CD14-positive monocyte (primary cell): Measurements from ENCODE around the gene MMP7. TPM values are rescaled to one million over a fixed set of nuclear protein-coding genes. Genes with fewer than 3 reads are reported as not detected.

Experiments used
- DNase-seq, 3 donors: peaks; one replicate each; pipeline ENCODE4 v3.0.0-alpha.2; 2011 to 2022
- H2AFZ ChIP-seq: 2 replicates; pipeline ENCODE4 v1.6.0; 2012; ENCODE audit warnings: mild to moderate bottlenecking, low read depth, low read length, inconsistent platforms; ENCODE audit not compliant: insufficient read depth, poor library complexity, severe bottlenecking
- H3K27ac ChIP-seq, 2 donors: 1 replicate in 1 of 2; 2 replicates in 1 of 2; pipeline ENCODE4 v1.5.1; 2012 to 2013; ENCODE audit warnings: low read length in 2 of 2, control low read depth in 1 of 2, inconsistent platforms in 1 of 2, low read depth in 1 of 2, mild to moderate bottlenecking in 1 of 2
- H3K27me3 ChIP-seq, 2 donors: one replicate each; pipeline versions ENCODE4 v1.6.0 to v1.6.1; 2011 to 2013; ENCODE audit warnings: low read length in 2 of 2; ENCODE audit not compliant: control insufficient read depth in 2 of 2, insufficient read depth in 2 of 2
- H3K36me3 ChIP-seq, 2 donors: replicated peaks in 1 of 2; 1 replicate in 1 of 2; 2 replicates in 1 of 2; pipeline versions ENCODE4 v1.5.1 to v1.6.1; 2012 to 2013; ENCODE audit warnings: low read length in 2 of 2, control low read depth in 1 of 2, inconsistent platforms in 1 of 2, mild to moderate bottlenecking in 1 of 2; ENCODE audit not compliant: insufficient read depth in 2 of 2, control insufficient read depth in 1 of 2
- H3K4me1 ChIP-seq, 2 donors: 1 replicate in 1 of 2; 2 replicates in 1 of 2; pipeline versions ENCODE4 v1.5.1 to v1.6.1; 2012 to 2013; ENCODE audit warnings: low read length in 2 of 2, control low read depth in 1 of 2, inconsistent platforms in 1 of 2, mild to moderate bottlenecking in 1 of 2, moderate library complexity in 1 of 2; ENCODE audit not compliant: insufficient read depth in 2 of 2, control insufficient read depth in 1 of 2
- H3K4me2 ChIP-seq: replicated peaks from 2 replicates; pipeline ENCODE3; 2012; ENCODE audit warnings: low read length, moderate library complexity, mild to moderate bottlenecking; ENCODE audit not compliant: poor library complexity, severe bottlenecking; ENCODE audit errors: extremely low read depth
- H3K4me3 ChIP-seq, 3 experiments: fragments of 200-600 bp in 1 of 3; sonication (generic) in 1 of 3; replicated peaks in 1 of 3; 1 replicate in 2 of 3; 2 replicates in 1 of 3; pipeline ENCODE4 v1.5.1; 2011 to 2013; ENCODE audit warnings: low read length in 3 of 3, mild to moderate bottlenecking in 3 of 3, control low read depth in 2 of 3, low read depth in 2 of 3, inconsistent platforms in 1 of 3, moderate library complexity in 1 of 3
- H3K79me2 ChIP-seq: 2 replicates; pipeline ENCODE4 v1.6.0; 2012; ENCODE audit warnings: mild to moderate bottlenecking, control low read depth, inconsistent platforms, low read length, moderate library complexity; ENCODE audit not compliant: insufficient read depth
- H3K9ac ChIP-seq: 2 replicates; pipeline ENCODE4 v1.6.0; 2017; ENCODE audit warnings: low read length, mild to moderate bottlenecking; ENCODE audit not compliant: insufficient read depth, poor library complexity, severe bottlenecking
- H3K9me3 ChIP-seq, 2 donors: replicated peaks in 1 of 2; 1 replicate in 1 of 2; 2 replicates in 1 of 2; pipeline versions ENCODE4 v1.5.1 to v1.6.1; 2012 to 2013; ENCODE audit warnings: low read length in 2 of 2, control low read depth in 1 of 2; ENCODE audit not compliant: control insufficient read depth in 1 of 2, insufficient read depth in 1 of 2
- H4K20me1 ChIP-seq: 2 replicates; pipeline ENCODE4 v1.6.0; 2012; ENCODE audit warnings: mild to moderate bottlenecking, low read length, control low read depth, moderate library complexity; ENCODE audit not compliant: insufficient read depth
- H3K27ac Mint-ChIP-seq, 7 donors: one replicate each; pipeline ENCODE4 v1.8.0; 2020; ENCODE audit warnings: mild to moderate bottlenecking in 7 of 7, mixed read lengths in 7 of 7, moderate library complexity in 6 of 7, inconsistent platforms in 2 of 7
- H3K27me3 Mint-ChIP-seq, 3 donors: one replicate each; pipeline ENCODE4 v1.8.0; 2021 to 2022; ENCODE audit warnings: low read depth in 3 of 3, mild to moderate bottlenecking in 3 of 3, mixed read lengths in 3 of 3, moderate library complexity in 3 of 3, inconsistent platforms in 1 of 3
- H3K36me3 Mint-ChIP-seq, 2 donors: one replicate each; pipeline ENCODE4 v1.8.0; 2020; ENCODE audit warnings: mixed read lengths in 2 of 2, inconsistent platforms in 1 of 2, mild to moderate bottlenecking in 1 of 2
- H3K4me1 Mint-ChIP-seq: one replicate; pipeline ENCODE4 v1.8.0; 2020; ENCODE audit warnings: mild to moderate bottlenecking, mixed read lengths
- H3K4me3 Mint-ChIP-seq, 2 donors: one replicate each; pipeline ENCODE4 v1.8.0; 2020; ENCODE audit warnings: mild to moderate bottlenecking in 2 of 2, mixed read lengths in 2 of 2, moderate library complexity in 1 of 2
- H3K9me3 Mint-ChIP-seq, 7 donors: one replicate each; pipeline ENCODE4 v1.8.0; 2020 to 2022; ENCODE audit warnings: mixed read lengths in 7 of 7, mild to moderate bottlenecking in 6 of 7, moderate library complexity in 6 of 7, inconsistent platforms in 2 of 7
- WGBS: methylation state at CpG from one replicate; pipeline ENCODE4 v1.1.5; 2013; ENCODE audit warnings: missing lambda C conversion rate; ENCODE audit not compliant: insufficient coverage; 5-methylcytosine and 5-hydroxymethylcytosine counted together
- intact Hi-C, 2 donors: fragments of 100-400 bp; cut with micrococcal nuclease; formaldehyde crosslinking; loops; one replicate each; pipeline versions ENCODE4 v1.15.0 to v1.15.1; 2023
- polyA plus RNA-seq, 3 donors: library from polyadenylated mRNA; depleted of rRNA in 1 of 3; unstranded in 2 of 3; stranded (reverse) in 1 of 3; fragments of 300-500 nt in 2 of 3; fragments of >200 nt in 1 of 3; fragmentation: Illumina TruSeq in 2 of 3; gene quantifications; 1 replicate in 2 of 3; 2 replicates in 1 of 3; pipeline ENCODE4 v1.2.3, GENCODE V29; 2012 to 2021
- TF ChIP-seq, protein P1 (sequence below): fragments of 200-600 bp; IDR thresholded peaks from one replicate; pipeline ENCODE4 v1.8.0; 2022; ENCODE audit warnings: antibody characterized with exemption, mild to moderate bottlenecking

The MMP7 gene
- polyA plus RNA-seq, 3 donors, result not detected

GRCh38 chr11:102552020-102552419, 21.5 kb upstream of the MMP7 start:
- no peak overlapping the region for H2AFZ ChIP-seq
- H3K4me2 ChIP-seq, result no peak overlapping the region
- no peaks in the 10 kb centered on the region for H3K36me3 ChIP-seq
- 81% methylated on average over 2 of the region's 2 CpGs for WGBS
- H3K27ac ChIP-seq, result no peak overlapping the region
- Mint-ChIP-seq H3K36me3 (no peaks in the 10 kb centered on the region), H3K9me3 (no peaks in the 10 kb centered on the region), H3K4me1 (peaks cover 4% of the 10 kb centered on the region), H3K27ac (no peak overlapping the region), H3K4me3 (no peak overlapping the region), H3K27me3 (peaks cover 0 to 2% (median 0%) of the 10 kb centered on the region in 3 donors)
- no peaks in the 10 kb centered on the region for H3K9me3 ChIP-seq
- no peaks in the 10 kb centered on the region for H3K27me3 ChIP-seq
- no peak overlapping the region for H3K4me3 ChIP-seq
- DNase-seq, result no peak
- peaks cover 0 to 8% of the 10 kb centered on the region in 2 donors for H3K4me1 ChIP-seq
- TF ChIP-seq, protein P1, sequence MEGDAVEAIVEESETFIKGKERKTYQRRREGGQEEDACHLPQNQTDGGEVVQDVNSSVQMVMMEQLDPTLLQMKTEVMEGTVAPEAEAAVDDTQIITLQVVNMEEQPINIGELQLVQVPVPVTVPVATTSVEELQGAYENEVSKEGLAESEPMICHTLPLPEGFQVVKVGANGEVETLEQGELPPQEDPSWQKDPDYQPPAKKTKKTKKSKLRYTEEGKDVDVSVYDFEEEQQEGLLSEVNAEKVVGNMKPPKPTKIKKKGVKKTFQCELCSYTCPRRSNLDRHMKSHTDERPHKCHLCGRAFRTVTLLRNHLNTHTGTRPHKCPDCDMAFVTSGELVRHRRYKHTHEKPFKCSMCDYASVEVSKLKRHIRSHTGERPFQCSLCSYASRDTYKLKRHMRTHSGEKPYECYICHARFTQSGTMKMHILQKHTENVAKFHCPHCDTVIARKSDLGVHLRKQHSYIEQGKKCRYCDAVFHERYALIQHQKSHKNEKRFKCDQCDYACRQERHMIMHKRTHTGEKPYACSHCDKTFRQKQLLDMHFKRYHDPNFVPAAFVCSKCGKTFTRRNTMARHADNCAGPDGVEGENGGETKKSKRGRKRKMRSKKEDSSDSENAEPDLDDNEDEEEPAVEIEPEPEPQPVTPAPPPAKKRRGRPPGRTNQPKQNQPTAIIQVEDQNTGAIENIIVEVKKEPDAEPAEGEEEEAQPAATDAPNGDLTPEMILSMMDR, result no peak
- intact Hi-C loops, result no loop called here
- no peaks in the 10 kb centered on the region for H3K79me2 ChIP-seq
- H3K9ac ChIP-seq, result no peak overlapping the region
- H4K20me1 ChIP-seq, result no peaks in the 10 kb centered on the region

DNA sequence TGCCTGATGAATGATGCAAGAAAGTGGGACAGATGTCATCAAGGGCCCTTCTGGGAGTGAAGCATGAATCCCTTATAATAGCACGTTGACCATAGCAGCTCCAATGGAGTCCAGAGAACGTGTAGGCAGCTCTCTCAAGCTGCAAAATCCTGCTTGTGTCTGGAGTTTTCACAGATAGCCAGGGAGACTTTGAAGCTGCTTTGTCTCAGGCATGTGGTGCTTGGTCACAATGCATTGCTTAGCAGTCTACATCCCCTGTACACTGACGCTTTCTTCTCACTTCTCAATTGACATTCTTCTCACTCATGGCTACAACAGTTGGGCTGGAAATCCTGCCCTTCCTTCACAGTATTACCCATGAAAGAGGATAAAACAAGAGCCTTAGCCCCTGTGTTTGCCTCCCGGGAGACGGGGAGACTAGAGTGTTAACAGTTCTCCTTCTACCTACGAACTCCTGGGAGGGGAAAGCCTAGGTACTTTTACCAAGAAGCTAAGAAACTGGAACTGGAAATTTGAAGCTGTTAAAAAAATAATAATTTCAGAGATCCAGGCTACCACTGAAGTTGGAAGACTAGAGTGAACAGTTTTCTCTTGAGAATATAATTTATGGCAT, 20.7 kb upstream of the MMP7 start:
- Histone ChIP-seq H3K9me3 (no peaks in the 10 kb centered on the region), H4K20me1 (no peaks in the 10 kb centered on the region), H3K4me3 (no peak overlapping the region), H2AFZ (no peak overlapping the region), H3K36me3 (no peaks in the 10 kb centered on the region), H3K9ac (no peak overlapping the region), H3K4me2 (no peak overlapping the region), H3K79me2 (no peaks in the 10 kb centered on the region), H3K27me3 (no peaks in the 10 kb centered on the region), H3K4me1 (peaks cover 0 to 11% of the 10 kb centered on the region in 2 donors), H3K27ac (no peak overlapping the region)
- 77% methylated on average over 3 of the region's 6 CpGs for WGBS
- Mint-ChIP-seq H3K9me3 (no peaks in the 10 kb centered on the region), H3K4me3 (no peak overlapping the region), H3K36me3 (no peaks in the 10 kb centered on the region), H3K27ac (no peak overlapping the region), H3K27me3 (peaks cover 0 to 2% (median 0%) of the 10 kb centered on the region in 3 donors), H3K4me1 (peaks cover 9% of the 10 kb centered on the region)
- DNase-seq, result no peak
- TF ChIP-seq, protein P1, result no peak
- intact Hi-C loops, result no loop called here
